GM19324 (cell line): ENCODE results near the gene NR2F6.
A peak's percentile ranks its signal among the peaks of the same experiment; 100 is the strongest.
"Not testable (repeated sequence)": the region's sequence is repeated elsewhere in the genome, so short reads cannot be mapped to it uniquely, and the experiment has no call there.

ENCODE experiments used
- ATAC-seq: cut with Tn5 transposase; IDR thresholded peaks from one replicate; pipeline ENCODE4 v1.9.1; 2021; ENCODE audit warnings: mild to moderate bottlenecking, moderate library complexity; ENCODE audit not compliant: unreplicated experiment, low FRiP score

Gene NR2F6

DNA sequence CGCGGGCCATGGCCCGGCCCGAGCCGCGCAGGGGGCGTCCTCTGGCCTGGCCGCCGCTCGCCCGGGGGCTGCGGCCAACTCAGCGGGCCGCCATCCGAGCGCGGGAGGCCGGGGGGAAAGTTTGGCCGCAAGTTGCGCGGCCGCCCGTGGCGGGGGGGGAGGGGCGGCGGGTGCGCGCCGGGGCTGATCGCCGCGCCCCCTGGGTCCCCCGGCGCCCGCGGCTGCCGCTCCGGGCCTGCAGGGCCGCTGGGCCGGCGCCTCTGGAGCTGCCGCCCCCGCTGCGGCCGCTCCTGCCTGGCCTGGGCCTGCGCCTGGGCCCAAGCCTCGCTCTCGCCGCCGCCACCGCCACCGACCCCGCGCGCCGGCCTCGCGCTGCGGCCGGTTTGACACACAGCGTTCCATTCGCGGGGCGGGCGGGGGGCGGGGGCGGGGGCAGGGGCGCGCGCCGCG, at the start of gene NR2F6:
NR2F6 (minus strand) TSS at position 385 of the 450 bp plus-strand sequence. CDS start 699 bp downstream, outside the sequence.
- peak; percentile 17 for ATAC-seq

DNA sequence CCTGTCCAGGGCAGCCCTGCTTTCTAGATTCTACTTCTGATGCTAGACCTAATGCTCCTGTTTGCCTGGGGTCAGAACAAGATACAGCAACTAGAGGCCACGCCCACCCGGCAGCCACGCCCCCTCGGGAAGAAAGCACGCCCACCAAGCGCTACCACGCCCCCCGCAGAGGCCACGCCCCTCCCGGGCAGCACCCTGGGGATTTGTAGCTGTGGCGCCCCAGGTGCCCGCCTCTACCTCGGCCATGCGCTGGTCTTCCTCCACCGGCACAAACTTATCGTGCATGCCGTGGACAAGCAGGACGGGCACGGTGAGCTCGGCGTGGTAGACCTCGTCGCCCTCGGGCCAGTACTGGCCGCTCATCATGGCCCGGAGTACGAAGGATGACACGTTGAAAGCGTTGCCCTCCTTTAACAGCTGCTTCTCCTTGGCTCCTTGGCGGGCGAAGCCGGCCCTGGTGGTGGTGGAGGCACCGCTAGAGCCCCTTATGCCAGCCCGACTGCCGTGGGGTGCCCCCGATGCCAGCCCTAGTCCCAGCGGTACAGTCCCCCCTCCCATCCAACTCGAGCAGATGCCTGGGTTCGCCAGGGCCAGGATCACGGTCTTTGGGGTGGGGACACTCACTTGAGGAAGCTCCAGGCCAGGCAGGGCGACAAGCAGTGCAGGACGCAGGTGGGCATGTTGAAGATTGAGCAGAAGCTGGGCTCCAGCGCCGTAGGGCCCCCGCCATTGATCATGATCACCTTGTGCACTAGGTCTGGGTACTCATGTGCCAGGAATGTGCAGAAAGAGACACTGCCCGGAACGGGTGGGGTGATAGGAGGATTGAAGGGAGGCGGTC, 48.6 kb upstream of the NR2F6 start:
- ATAC-seq, result no peak

DNA sequence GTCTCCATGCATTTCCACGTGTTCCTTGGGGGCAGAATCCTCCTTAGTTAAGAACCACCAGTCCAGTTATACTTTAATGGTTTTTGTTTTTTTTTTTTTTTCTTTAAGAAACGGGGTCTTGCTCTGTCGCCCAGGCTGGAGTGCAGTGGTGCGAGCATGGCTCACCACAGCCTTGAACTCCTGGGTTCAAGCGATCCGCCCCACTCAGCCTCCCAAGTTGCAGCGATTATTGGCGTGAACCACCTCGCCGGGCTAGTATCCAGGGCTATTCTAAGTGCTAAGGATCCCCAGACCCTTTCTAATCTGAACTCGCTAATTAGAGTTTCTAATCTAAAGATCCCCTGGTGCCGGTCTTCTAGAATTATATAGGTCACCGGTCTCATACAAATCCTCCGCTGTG, 47.9 kb upstream of the NR2F6 start:
- no peak for ATAC-seq

DNA sequence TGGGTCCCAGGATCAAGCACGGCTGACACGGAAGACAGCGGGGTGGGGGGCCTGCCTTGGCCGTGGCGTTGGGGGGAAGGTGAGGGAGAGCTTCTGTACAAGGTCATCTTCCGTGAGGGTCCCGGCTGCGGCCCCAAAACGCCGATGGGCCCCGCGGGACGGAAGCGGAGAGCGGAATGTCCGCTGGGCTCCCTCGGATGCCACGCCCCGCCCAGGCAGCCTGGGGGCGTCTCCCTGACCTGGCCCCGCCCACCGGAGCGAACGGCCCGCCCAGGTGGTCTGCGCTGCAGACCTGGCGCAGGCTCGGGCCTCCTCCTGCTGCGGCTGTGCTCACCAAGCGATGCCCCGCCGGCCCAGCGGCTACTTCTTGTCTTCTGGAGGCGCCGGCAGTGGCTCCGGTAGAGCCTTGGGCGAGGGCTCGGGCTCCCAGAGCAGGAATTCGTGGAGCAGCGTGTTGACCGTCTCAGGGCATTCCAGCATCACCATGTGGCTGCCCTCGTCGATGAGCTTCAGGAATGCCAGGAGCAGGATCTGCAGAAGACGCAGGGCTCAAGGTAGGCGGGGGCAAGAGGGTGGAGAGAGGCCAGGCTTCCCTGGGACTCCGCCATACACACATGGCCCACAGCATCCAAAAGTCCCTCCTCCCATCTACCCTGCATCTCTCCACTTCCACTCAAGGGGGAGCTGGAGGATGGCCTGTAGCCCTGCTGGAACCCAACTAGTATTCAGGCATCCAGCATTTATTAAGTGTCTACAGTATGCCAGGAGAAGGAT, 46.8 kb upstream of the NR2F6 start:
- ATAC-seq, result peak; percentile 68

DNA sequence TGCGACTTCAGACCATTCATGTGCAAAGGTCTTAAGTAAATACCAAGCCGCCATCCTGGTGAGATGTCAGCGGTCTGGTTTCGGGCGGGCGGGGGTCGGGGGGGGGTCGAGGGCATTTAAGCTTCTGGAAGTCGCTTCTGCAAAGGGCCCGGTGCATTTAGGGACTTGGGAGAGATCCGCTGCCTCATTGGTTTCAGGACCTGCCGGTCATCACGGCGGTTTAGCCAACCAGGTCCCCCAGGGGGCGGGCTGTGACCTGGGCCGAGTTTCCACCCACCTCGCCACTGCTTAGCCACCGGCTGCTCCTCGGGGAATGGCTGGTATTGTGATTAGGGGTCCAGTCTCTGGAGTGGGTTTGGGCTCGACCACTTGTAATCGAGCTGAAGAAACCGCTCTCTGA, 43.8 kb upstream of the NR2F6 start:
- no peak for ATAC-seq

DNA sequence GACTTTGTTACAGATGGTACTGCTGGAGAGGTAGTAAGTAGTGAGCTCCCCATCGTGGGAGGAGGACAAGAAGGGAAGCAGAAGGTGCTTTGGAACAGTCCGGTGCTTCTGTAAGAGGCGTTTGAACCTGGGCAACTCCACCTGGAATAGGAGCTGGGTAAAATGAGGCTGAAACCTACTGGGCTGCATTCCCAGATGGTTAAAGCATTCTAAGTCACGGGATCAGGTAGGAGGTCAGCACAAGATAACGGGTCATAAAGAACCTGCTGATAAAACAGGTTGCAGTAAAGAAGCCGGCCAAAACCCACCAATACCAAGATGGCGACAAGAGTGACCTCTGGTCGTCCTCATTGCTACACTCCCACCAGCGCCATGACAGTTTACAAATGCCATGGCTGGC, 41.0 kb upstream of the NR2F6 start:
- ATAC-seq, result no peak

DNA sequence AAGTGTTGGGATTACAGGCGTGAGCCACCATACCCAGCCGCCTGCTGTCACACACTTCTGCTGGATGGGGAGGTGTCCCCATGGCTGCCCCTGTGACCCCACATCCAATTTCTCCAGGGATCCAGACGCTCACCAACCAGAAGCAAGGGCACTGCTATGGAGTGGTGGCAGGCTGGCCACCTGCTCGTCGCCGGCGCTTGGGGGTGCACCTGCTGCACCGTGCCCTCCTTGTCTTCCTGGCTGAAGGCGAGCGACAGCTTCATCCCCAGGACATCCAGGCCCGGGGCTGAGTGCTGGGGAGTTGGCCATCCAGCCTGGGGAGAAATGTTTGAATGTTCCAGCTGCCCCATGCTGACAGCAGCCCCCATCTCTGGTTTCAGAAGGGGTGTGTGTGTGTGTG, 40.5 kb upstream of the NR2F6 start:
- ATAC-seq, result no peak

DNA sequence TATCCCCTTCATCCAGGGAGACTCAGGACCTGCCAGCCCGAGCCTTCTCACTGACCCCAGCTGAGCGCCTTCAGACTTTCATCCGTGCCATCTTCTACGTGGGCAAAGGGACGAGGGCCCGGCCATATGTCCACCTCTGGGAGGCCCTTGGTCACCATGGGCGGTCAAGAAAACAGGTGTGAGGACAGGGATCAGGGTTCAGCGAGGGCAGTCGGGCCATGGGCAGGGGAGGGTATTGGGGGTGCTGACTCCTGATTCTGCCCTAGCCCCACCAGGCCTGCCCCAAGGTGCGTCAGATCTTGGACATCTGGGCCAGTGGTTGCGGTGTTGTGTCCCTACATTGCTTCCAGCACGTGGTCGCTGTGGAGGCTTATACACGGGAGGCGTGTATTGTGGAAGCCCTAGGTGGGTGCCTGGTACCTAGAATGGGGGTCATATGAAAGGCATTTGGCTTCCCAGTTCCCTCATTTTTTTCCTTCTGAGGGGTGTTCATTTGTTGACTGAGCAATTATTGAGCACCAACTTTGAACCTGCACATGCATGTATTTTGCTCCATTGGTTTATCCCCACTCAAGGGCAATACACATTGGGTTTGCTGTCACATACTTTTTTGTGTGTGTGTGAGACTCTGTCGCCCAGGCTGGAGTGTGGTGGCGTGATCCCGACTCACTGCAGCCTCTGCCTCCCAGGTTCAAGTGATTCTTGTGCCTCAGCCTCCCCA, 39.9 kb upstream of the NR2F6 start:
- no peak for ATAC-seq

DNA sequence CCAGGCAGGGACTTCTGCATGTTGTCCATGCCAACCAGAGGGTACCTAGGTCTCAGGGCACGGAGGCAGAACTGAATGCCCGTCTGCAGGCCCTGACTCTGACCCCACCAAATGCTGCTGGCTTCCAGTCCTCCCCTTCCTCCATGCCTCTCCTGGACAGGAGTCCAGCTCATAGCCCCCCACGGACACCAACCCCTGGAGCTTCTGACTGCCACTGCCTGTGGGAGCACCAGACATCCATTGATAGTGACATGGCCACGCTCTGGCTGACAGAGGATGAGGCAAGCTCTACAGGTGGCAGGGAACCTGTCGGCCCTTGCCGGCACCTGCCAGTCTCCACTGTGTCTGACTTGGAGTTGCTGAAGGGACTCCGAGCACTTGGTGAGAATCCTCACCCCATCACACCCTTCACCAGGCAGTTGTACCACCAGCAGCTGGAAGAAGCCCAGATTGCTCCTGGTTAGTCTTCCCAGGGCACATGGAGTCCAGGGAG, 37.8 kb upstream of the NR2F6 start:
- no peak for ATAC-seq

DNA sequence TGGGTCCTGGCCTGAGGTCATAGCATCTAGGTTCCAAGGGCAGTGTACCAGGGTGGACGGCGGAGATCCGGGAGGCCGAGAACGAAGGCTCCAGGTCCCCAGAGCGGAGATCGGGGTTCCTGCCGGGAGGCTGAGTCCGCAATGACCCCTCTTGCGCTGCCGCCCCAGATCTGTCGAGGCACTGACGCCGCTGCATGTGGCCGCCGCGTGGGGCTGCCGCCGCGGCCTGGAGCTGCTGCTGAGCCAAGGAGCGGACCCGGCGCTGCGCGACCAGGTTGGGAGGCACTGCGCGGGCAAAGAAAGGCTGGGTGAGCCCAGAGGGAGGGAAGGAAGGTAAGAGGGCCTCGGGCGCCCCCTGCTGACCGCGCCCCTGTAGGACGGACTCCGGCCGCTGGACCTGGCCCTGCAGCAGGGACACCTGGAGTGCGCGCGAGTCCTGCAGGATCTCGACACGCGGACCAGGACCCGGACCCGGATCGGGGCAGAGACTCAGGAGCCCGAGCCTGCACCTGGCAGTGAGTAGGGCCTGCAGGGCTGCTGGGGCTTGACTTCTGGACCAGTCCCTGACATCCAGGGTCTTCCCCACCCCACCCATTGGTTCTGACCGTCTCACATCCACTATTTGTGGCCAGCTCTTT, 36.9 kb upstream of the NR2F6 start:
- peak; percentile 61 for ATAC-seq

DNA sequence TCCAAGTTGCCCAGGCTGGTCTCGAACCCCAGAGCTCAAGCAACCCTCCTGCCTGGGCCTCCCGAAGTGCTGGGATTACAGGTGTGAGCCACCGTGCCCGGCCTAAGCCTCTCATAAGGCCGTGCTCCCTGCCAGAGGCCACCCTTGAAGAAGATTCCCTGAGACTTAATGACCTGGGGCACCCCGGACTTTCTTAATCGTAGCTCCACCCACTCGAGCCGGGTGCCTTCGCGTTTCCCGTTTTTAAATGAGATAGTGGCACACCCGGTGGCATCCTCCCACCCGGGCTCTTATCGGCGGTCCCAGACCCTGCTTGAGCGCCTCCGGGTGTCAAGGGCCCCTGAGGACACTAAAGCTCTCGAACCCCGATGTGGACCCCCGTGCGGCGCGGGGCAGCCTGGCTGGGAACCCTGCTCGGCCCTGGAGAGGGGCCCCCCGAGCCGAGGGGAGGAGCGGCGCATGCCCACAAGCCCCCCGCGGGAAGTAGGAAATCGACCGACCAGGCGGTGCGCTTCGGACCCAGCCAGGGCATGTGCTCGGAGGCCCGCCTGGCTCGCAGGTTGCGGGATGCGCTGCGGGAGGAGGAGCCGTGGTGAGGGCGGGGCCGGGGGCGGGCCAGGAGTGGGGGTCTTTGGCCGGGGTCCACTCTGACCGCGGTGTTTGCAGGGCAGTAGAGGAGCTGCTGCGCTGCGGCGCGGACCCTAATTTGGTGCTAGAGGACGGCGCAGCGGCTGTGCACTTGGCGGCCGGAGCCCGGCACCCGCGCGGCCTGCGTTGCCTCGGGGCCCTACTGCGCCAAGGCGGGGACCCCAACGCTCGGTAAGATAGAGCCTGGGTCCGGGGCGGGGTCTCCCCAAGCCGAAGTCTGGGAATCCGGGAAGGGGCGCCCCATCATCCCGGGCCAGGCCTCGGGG, 35.9 kb upstream of the NR2F6 start, which contains the start of gene ANKLE1:
ANKLE1 (plus strand) TSS at position 511 of the 914 bp plus-strand sequence; CDS start at position 531, 20 bp downstream.
- peak; percentile 49 for ATAC-seq

DNA sequence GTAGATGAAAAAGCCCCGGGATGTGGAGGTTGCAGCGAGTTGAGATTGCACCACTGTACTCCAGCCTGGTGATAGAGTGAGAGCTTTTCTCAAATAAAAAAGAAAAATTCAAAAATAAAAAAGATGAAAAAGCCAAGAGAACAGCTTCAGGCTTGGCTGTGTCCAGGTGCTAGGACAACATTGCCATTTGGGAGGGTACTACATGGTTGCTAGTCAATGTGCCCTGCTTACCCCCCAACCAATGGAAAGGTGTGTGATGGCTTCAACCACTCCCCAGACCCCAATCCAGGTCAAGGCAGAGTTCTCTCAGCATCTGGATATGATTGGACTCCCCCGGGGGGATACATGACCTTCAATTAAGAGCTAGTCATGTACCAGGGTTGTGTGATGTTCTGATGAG, 33.7 kb upstream of the NR2F6 start:
- ATAC-seq, result no peak

DNA sequence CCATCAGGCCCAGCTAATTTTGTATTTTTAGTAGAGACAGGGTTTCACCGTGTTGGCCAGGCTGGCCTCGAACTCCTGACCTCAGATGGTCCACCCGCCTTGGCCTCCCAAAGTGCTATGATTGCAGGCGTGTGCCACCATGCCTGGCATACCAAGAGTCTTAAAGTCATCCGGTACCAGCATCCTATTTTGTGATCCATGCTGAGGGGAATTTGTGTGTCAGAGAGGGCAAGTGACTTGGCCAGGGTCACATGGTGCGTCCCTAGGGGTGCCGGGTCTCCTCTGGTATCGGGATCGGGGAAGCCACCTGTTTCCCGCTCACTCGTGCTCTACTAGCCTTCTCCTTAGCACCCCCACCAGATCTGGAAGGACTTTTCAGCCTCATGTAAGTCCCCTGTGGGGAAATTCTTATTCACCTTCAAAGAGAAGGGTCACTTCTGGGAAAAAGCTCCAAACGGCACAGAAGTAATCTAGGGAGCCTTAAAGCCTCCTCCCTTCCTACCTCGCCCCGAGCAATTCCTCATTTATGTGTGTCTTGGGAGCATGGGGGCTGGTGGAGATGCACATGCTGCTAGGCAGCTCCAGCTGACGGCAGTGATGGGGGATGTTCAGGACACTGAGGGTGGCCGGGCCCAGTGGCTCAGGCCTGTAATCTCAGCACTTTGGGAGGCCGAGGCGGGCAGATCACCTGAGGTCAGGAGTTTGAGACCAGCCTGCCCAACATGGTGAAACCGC, 29.9 kb upstream of the NR2F6 start:
- no peak for ATAC-seq

DNA sequence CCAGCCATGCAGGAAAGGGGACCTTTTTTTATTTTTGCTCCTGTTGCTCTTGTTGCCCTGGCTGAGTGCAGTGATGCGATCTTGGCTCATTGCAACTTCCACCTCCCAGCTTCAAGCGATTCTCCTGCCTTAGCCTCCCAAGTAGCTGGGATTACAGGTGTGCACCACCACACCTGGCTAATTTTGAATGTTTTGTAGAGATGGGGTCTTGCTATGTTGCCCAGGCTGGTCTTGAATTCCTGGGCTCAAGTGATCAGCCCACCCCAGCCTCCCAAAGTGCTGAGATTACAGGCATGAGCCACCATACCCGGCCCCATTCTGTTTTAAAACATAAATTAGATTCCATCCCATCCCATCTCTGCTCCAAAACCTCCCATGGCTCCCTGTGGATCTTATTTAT, 29.2 kb upstream of the NR2F6 start:
- ATAC-seq, result not testable (repeated sequence)

DNA sequence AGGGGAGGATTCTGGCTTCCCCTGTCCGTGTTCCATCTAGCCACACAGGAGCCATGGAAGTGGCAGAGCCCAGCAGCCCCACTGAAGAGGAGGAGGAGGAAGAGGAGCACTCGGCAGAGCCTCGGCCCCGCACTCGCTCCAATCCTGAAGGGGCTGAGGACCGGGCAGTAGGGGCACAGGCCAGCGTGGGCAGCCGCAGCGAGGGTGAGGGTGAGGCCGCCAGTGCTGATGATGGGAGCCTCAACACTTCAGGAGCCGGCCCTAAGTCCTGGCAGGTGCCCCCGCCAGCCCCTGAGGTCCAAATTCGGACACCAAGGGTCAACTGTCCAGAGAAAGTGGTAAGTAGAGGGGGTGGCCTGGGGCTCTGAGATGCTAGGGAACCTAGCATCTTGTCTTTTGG, 23.0 kb upstream of the NR2F6 start:
- ATAC-seq, result no peak

DNA sequence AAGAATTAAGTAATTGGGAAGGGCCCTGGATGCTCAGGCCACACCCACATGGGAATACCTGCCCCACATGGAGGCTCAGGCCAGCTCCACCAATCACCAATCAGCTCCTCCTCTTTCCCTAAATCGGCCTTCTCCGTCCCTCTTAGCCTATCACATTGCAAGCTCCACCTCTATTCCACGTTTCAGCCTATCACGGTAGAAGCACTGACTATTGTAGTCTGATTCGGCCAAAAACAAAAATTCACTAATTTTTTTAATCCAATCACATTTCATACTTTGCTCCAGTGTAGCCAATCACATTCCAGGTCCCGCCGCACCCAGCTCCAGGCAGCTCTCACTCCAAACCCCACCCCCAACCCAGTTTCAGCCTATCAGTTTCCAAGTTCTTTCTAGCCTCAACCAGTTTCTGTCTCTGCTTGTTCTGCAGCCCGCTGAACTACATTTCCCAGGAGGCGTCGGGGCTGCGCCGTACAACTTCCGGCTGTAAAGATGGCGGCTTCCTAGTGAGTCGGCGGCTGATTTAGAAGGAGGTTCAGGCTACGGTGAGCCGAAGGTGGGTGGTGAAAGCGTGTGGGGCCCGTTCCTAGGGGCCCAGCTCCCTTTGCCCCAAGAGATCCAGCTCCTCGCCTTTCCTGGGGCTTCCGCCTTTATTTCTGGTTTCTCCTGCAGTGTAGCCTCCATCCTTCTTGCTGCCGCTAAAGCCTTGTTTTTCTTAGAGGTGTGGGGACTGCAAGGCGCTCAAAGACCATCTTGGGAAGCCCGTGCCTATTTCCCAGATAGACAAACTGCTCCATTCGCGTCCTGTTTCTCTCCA, 21.5 kb upstream of the NR2F6 start, which contains the start of gene BABAM1:
BABAM1 (plus strand) TSS at position 469 of the 814 bp plus-strand sequence. CDS start 1,364 bp downstream, outside the sequence.
- peak; percentile 92 for ATAC-seq

DNA sequence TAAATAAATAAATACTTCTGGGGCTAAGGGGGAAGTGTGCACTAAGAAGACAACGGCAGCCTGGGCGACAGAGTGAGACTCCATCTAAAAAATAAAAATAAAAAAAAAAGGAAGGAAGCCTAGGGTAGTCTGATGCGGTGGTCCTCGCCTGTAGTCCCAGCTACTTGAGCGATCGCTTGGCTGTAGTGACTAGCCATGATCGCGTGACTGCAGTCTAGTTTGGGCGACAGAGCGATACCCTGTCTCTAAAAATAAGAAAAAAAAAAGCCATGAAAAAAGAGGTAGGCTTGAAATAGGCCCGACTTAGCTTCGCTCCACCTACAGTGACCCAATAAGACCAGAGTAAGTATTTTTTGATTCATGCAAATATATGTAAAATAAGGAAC, 20.9 kb upstream of the NR2F6 start:
- no peak for ATAC-seq

DNA sequence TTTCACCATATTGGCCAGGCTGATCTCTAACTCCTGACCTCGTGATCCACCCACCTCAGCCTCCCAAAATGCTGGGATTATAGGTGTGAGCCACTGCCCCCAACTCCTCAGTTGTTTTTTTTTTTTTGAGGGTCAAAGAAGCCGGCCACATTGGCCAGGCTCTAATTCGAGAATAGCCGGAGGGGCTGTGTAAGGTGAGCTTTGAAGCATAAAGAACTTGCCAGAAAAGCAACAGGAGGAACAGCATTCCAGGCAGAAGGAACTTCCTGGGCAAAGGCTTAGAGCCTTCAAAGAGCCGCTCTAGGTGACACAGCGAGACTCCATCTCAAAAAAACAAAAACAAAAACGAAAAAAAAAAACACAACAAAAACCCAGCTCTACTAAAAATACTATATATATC, 20.3 kb upstream of the NR2F6 start:
- no peak for ATAC-seq
